ENCODE results near the gene NMD3.

DNA sequence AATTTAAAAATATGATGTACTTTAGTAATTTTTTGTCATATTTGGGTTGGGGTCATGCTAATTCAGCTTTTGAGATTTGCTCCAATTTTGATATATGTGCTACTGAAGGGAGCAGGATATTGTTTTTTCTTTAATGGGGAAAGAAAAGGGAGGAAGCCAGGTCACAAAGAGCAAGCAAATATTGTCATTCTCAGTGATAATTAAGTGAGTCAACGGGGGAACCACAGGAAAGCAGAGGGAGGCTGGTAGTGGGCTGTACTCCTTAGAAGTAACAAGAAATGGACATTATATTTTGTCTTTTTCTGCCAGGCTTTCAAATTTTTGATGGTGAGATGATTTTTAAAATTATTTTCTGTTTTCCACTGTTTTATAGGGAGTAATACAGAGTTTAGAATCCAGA lies 45.6 kb upstream of the NMD3 start:
- TF ChIP-seq, protein P1, sequence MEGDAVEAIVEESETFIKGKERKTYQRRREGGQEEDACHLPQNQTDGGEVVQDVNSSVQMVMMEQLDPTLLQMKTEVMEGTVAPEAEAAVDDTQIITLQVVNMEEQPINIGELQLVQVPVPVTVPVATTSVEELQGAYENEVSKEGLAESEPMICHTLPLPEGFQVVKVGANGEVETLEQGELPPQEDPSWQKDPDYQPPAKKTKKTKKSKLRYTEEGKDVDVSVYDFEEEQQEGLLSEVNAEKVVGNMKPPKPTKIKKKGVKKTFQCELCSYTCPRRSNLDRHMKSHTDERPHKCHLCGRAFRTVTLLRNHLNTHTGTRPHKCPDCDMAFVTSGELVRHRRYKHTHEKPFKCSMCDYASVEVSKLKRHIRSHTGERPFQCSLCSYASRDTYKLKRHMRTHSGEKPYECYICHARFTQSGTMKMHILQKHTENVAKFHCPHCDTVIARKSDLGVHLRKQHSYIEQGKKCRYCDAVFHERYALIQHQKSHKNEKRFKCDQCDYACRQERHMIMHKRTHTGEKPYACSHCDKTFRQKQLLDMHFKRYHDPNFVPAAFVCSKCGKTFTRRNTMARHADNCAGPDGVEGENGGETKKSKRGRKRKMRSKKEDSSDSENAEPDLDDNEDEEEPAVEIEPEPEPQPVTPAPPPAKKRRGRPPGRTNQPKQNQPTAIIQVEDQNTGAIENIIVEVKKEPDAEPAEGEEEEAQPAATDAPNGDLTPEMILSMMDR (IDR thresholded peaks at IDR 0.05; ENCODE audit: insufficient read depth, low read length, poor library complexity, severe bottlenecking) = no peak
- TF ChIP-seq EZH2phosphoT487 (conservative IDR thresholded peaks at IDR 0.05; ENCODE audit: low read length) = no peak
